HG02884 (cell line): ENCODE measurements around the gene MOXD1.
"Not testable (repeated sequence)": the region's sequence is repeated elsewhere in the genome, so short reads cannot be mapped to it uniquely, and the experiment has no call there.

Experiments used
- ATAC-seq: cut with Tn5 transposase; IDR thresholded peaks from one replicate; pipeline ENCODE4 v1.9.1; 2021; ENCODE audit warnings: mild to moderate bottlenecking, moderate library complexity; ENCODE audit not compliant: unreplicated experiment

The MOXD1 gene

GRCh38 chr6:132285004-132285780 lies 116.1 kb downstream of the MOXD1 start:
- no peak for ATAC-seq

GRCh38 chr6:132282696-132283095 lies 118.6 kb downstream of the MOXD1 start:
- no peak for ATAC-seq

- ATAC-seq: no peak
Measured at GRCh38 chr6:132280436-132280835, 120.8 kb downstream of the MOXD1 start.

- ATAC-seq: peak; percentile 79
Measured at GRCh38 chr6:132279592-132280139, 121.6 kb downstream of the MOXD1 start.

GRCh38 chr6:132275066-132275970 lies 126.0 kb downstream of the MOXD1 start:
- ATAC-seq: no peak

- no peak for ATAC-seq
Measured at GRCh38 chr6:132272776-132273175, 128.5 kb downstream of the MOXD1 start.

GRCh38 chr6:132270726-132271402 lies 130.4 kb downstream of the MOXD1 start:
- ATAC-seq: no peak

- ATAC-seq: not testable (repeated sequence)
Measured at GRCh38 chr6:132268666-132269065, 132.6 kb downstream of the MOXD1 start.

GRCh38 chr6:132268209-132268608 lies 133.1 kb downstream of the MOXD1 start:
- no peak for ATAC-seq

GRCh38 chr6:132265451-132266097 lies 135.7 kb downstream of the MOXD1 start:
- ATAC-seq: no peak

GRCh38 chr6:132264021-132264500 lies 137.2 kb downstream of the MOXD1 start:
- no peak for ATAC-seq

GRCh38 chr6:132261354-132261753 lies 139.9 kb downstream of the MOXD1 start:
- no peak for ATAC-seq

GRCh38 chr6:132259070-132259469 lies 142.2 kb downstream of the MOXD1 start:
- ATAC-seq: no peak

- ATAC-seq: no peak
Measured at GRCh38 chr6:132257561-132257960, 143.7 kb downstream of the MOXD1 start.

- ATAC-seq: no peak
Measured at GRCh38 chr6:132256457-132256856, 144.8 kb downstream of the MOXD1 start.

GRCh38 chr6:132253906-132254305 lies 147.4 kb downstream of the MOXD1 start:
- ATAC-seq: no peak

GRCh38 chr6:132253211-132253610 lies 148.1 kb downstream of the MOXD1 start:
- no peak for ATAC-seq

GRCh38 chr6:132252113-132252512 lies 149.2 kb downstream of the MOXD1 start:
- no peak for ATAC-seq

GRCh38 chr6:132251711-132252110 lies 149.6 kb downstream of the MOXD1 start:
- ATAC-seq: no peak

GRCh38 chr6:132247381-132248159 lies 153.7 kb downstream of the MOXD1 start:
- ATAC-seq: no peak
